H1 (cell line): ENCODE measurements around the gene MMP20. TPM values are rescaled to one million over a fixed set of nuclear protein-coding genes. Genes with fewer than 3 reads are reported as not detected.

Experiments
- CTCF ChIA-PET: fragments of 300-600 bp; sonication (Branson Sonifier 250); formaldehyde crosslinking; loops from one replicate; lab custom pipeline; 2021; ENCODE audit not compliant: partially characterized antibody; lab: Charles Lee
- POLR2A ChIA-PET: fragments of 300-600 bp; sonication (Branson Sonifier 250); formaldehyde crosslinking; loops from one replicate; lab custom pipeline; 2021; ENCODE audit warnings: inconsistent platforms; ENCODE audit not compliant: partially characterized antibody; lab: Charles Lee
- DNase-seq, 2 experiments: peaks; one replicate each; pipeline versions ENCODE4 v3.0.0 to v3.0.0-alpha.2; 2010 to 2022; ENCODE audit warnings: low spot score in 2 of 2, low read depth in 1 of 2, mixed read lengths in 1 of 2
- FAIRE-seq: peaks from 2 replicates; lab custom pipeline; 2011; peaks lifted over from hg19 to GRCh38; lab: Jason Lieb, UNC
- H2AFZ ChIP-seq: 2 replicates; pipeline ENCODE4 v1.8.1; 2012; ENCODE audit warnings: low read length, inconsistent platforms
- H2AK5ac ChIP-seq: 2 replicates; pipeline ENCODE4 v1.6.1; 2013; ENCODE audit warnings: low read depth, low read length
- H2BK120ac ChIP-seq: replicated peaks from 2 replicates; pipeline ENCODE3; 2013; ENCODE audit warnings: low read depth, low read length, inconsistent platforms
- H2BK12ac ChIP-seq: 2 replicates; pipeline ENCODE4 v1.6.1; 2013; ENCODE audit warnings: low read depth, low read length
- H2BK15ac ChIP-seq: 2 replicates; pipeline ENCODE4 v1.6.1; 2013; ENCODE audit warnings: low read length
- H2BK20ac ChIP-seq: 2 replicates; pipeline ENCODE4 v1.6.1; 2013; ENCODE audit warnings: low read length
- H2BK5ac ChIP-seq: 2 replicates; pipeline ENCODE4 v1.6.1; 2013; ENCODE audit warnings: low read depth, low read length
- H3K14ac ChIP-seq: 2 replicates; pipeline ENCODE4 v1.6.1; 2013; ENCODE audit warnings: inconsistent platforms; ENCODE audit not compliant: insufficient read length
- H3K18ac ChIP-seq: 2 replicates; pipeline ENCODE4 v1.6.1; 2013; ENCODE audit warnings: low read length; ENCODE audit errors: extremely low read depth
- H3K23ac ChIP-seq: 2 replicates; pipeline ENCODE4 v1.6.1; 2013; ENCODE audit warnings: inconsistent platforms; ENCODE audit not compliant: insufficient read length
- H3K23me2 ChIP-seq: 2 replicates; pipeline ENCODE4 v1.6.1; 2013; ENCODE audit warnings: low read depth, low read length
- H3K27ac ChIP-seq: 2 replicates; pipeline ENCODE4 v1.6.1; 2011; ENCODE audit warnings: low read depth, low read length, inconsistent platforms
- H3K27me3 ChIP-seq, 4 experiments: replicated peaks in 1 of 4; 1 replicate in 1 of 4; 2 replicates in 3 of 4; pipeline versions ENCODE4 v1.6.1 to v1.8.1; 2011 to 2013; ENCODE audit warnings: low read length in 3 of 4, mild to moderate bottlenecking in 3 of 4, inconsistent platforms in 2 of 4, mixed read lengths in 2 of 4, moderate library complexity in 1 of 4; ENCODE audit not compliant: control insufficient read depth in 3 of 4, insufficient read depth in 3 of 4; ENCODE audit errors: extremely low read depth in 1 of 4
- H3K36me3 ChIP-seq, 4 experiments: 2 replicates each; pipeline versions ENCODE4 v1.6.1 to v1.8.1; 2011 to 2013; ENCODE audit warnings: mild to moderate bottlenecking in 4 of 4, low read length in 3 of 4, moderate library complexity in 2 of 4, control low read depth in 1 of 4, inconsistent platforms in 1 of 4; ENCODE audit not compliant: insufficient read depth in 4 of 4, control insufficient read depth in 2 of 4
- H3K4ac ChIP-seq: replicated peaks from 2 replicates; pipeline ENCODE3; 2013; ENCODE audit warnings: low read length, low read depth, mixed read lengths, inconsistent platforms; ENCODE audit not compliant: insufficient read length
- H3K4me1 ChIP-seq, 4 experiments: replicated peaks in 1 of 4; 1 replicate in 1 of 4; 2 replicates in 3 of 4; pipeline versions ENCODE4 v1.6.1 to v1.8.1; 2011 to 2013; ENCODE audit warnings: low read length in 3 of 4, inconsistent platforms in 2 of 4, mixed read lengths in 1 of 4; ENCODE audit not compliant: insufficient read depth in 4 of 4, control insufficient read depth in 3 of 4
- H3K4me2 ChIP-seq, 2 experiments: 2 replicates each; pipeline versions ENCODE4 v1.6.1 to v1.8.1; 2011 to 2013; ENCODE audit warnings: low read depth in 2 of 2, low read length in 2 of 2, control low read depth in 1 of 2, inconsistent platforms in 1 of 2, mild to moderate bottlenecking in 1 of 2; ENCODE audit not compliant: insufficient read depth in 1 of 2
- H3K4me3 ChIP-seq, 4 experiments: fragments of 200-600, 300-600 bp in 1 of 4; sonication (generic), shearing (Covaris generic), sonication (Bioruptor Twin) in 1 of 4; 2 replicates each; pipeline versions ENCODE4 v1.5.1 to v1.8.1; 2011 to 2016; ENCODE audit warnings: low read length in 4 of 4, low read depth in 3 of 4, control low read depth in 2 of 4, inconsistent platforms in 2 of 4, mild to moderate bottlenecking in 2 of 4, mixed read lengths in 1 of 4, moderate library complexity in 1 of 4; ENCODE audit not compliant: insufficient read depth in 2 of 4; ENCODE audit errors: extremely low read depth in 1 of 4
- H3K56ac ChIP-seq: replicated peaks from 2 replicates; pipeline ENCODE3; 2013; ENCODE audit warnings: low read depth, mild to moderate bottlenecking, mixed read lengths, low read length, inconsistent platforms; ENCODE audit not compliant: insufficient read length
- H3K79me1 ChIP-seq: 2 replicates; pipeline ENCODE4 v1.6.1; 2013; ENCODE audit warnings: low read depth, low read length, control low read depth
- H3K79me2 ChIP-seq, 2 experiments: 2 replicates each; pipeline versions ENCODE4 v1.6.1 to v1.8.1; 2012 to 2013; ENCODE audit warnings: low read length in 2 of 2, mild to moderate bottlenecking in 2 of 2, inconsistent platforms in 1 of 2; ENCODE audit not compliant: insufficient read depth in 2 of 2, control insufficient read depth in 1 of 2
- H3K9ac ChIP-seq, 4 experiments: replicated peaks in 1 of 4; 1 replicate in 1 of 4; 2 replicates in 3 of 4; pipeline versions ENCODE4 v1.6.1 to v1.8.1; 2011 to 2013; ENCODE audit warnings: low read depth in 3 of 4, low read length in 3 of 4, control low read depth in 2 of 4, mild to moderate bottlenecking in 2 of 4, moderate library complexity in 2 of 4, inconsistent platforms in 1 of 4; ENCODE audit errors: extremely low read depth in 1 of 4
- H3K9me3 ChIP-seq, 2 experiments: 2 replicates each; pipeline versions ENCODE4 v1.6.1 to v1.8.1; 2012 to 2013; ENCODE audit warnings: mild to moderate bottlenecking in 2 of 2, moderate library complexity in 2 of 2, control low read depth in 1 of 2, inconsistent platforms in 1 of 2, low read depth in 1 of 2, low read length in 1 of 2, mixed read lengths in 1 of 2; ENCODE audit not compliant: insufficient read depth in 2 of 2
- H4K20me1 ChIP-seq, 2 experiments: replicated peaks in 1 of 2; 2 replicates each; pipeline versions ENCODE3 to v1.8.1; 2011 to 2013; ENCODE audit warnings: inconsistent platforms in 2 of 2, low read length in 2 of 2, mild to moderate bottlenecking in 1 of 2; ENCODE audit not compliant: insufficient read depth in 2 of 2, control insufficient read depth in 1 of 2
- H4K5ac ChIP-seq: 2 replicates; pipeline ENCODE4 v1.6.1; 2013; ENCODE audit warnings: low read length, low read depth, mixed read lengths, inconsistent platforms; ENCODE audit not compliant: insufficient read length
- H4K8ac ChIP-seq: 2 replicates; pipeline ENCODE4 v1.8.0; 2013; ENCODE audit warnings: mild to moderate bottlenecking, moderate library complexity, low read length, inconsistent platforms; ENCODE audit not compliant: insufficient read depth; ENCODE audit errors: extremely low read depth
- H4K91ac ChIP-seq: replicated peaks from 2 replicates; pipeline ENCODE3; 2013; ENCODE audit warnings: low read length, mixed read lengths, inconsistent platforms; ENCODE audit not compliant: insufficient read length
- NRF1 ChIP-seq: IDR thresholded peaks from 2 replicates; pipeline ENCODE4 v1.6.1; 2011; ENCODE audit warnings: mild to moderate bottlenecking, low read depth, low read length, improper control_type of control experiment
- POLR2AphosphoS5 ChIP-seq: IDR thresholded peaks from 2 replicates; pipeline ENCODE4 v1.6.1; 2011; ENCODE audit warnings: low read depth, low read length
- TAF7 ChIP-seq: optimal IDR thresholded peaks from 2 replicates; pipeline ENCODE3; 2011; ENCODE audit warnings: low read depth, mild to moderate bottlenecking, inconsistent platforms, low read length, moderate library complexity, borderline replicate concordance
- TCF12 ChIP-seq: IDR thresholded peaks from 2 replicates; pipeline ENCODE4 v1.6.1; 2011; ENCODE audit warnings: low read depth, mild to moderate bottlenecking, low read length
- whole genome bisulfite sequencing, 2 experiments: shearing (Covaris generic) in 1 of 2; methylation state at CpG; one replicate each; pipeline versions ENCODE4 v1.1.6 to v1.1.7; 2013 to 2015; ENCODE audit warnings: low lambda C conversion rate in 2 of 2, mixed read lengths in 2 of 2, inconsistent platforms in 1 of 2, low coverage in 1 of 2, missing lambda C conversion rate in 1 of 2; ENCODE audit not compliant: insufficient replicate concordance in 2 of 2, insufficient coverage in 1 of 2, insufficient read length in 1 of 2; ENCODE audit errors: extremely low coverage in 1 of 2, missing lambda C conversion rate in 1 of 2; 5-methylcytosine and 5-hydroxymethylcytosine counted together
- polyA plus RNA-seq, 7 experiments: library from polyadenylated mRNA; depleted of rRNA in 3 of 7; stranded (reverse) in 5 of 7; unstranded in 2 of 7; fragments of >200 nt in 5 of 7; fragments of 200-250 nt in 2 of 7; gene quantifications; 1 replicate in 5 of 7; 2 replicates in 1 of 7; 4 replicates in 1 of 7; pipeline versions ENCODE4 v1.2.1 to v1.2.3, GENCODE V29; 2011 to 2013; ENCODE audit warnings: missing spikeins in 2 of 7, mixed read lengths in 2 of 7
- total RNA-seq: library from RNA; stranded (reverse); fragmentation: NEBNext Ultra II Directional; extraction: Animal tissue kit (Norgen Biotek cat#: 25700); gene quantifications from 2 replicates; pipeline ENCODE4 v1.2.1, GENCODE V29; 2021

The MMP20 gene
- total and polyA plus RNA-seq, 2 of the 8 experiments (the other 6 are each of a cell fraction or from before 2014, with no cell fraction given), result not detected

DNA sequence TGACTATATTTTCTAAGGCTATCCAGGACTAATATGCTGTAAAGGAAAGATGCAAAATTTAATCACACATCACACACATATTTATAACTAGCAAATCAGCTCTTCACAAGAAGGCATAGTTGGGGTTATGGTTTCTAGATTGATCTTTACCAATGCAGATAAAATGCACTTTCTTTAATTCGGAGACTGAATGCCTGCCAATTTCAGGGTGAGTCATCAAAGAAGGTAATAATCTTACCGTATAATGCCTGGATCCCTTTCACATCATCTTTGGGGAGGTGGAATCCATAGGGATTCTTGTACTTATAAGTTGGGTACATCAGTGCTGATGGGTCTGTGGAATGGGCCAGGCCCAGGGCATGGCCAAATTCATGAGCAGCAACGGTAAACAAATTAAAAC lies 16.4 kb downstream of the MMP20 start:
- FAIRE-seq (no peak), DNase-seq (no peak)
- H3K23ac ChIP-seq, result no peak overlapping the region
- TF ChIP-seq POLR2AphosphoS5 (no peak), TCF12 (no peak), NRF1 (no peak), TAF7 (no peak)

More for the DNA sequence above, 16.4 kb downstream of the MMP20 start:
- H2BK20ac ChIP-seq, result no peak overlapping the region
- no peak overlapping the region for H3K27ac ChIP-seq
- no peaks in the 10 kb centered on the region for H3K36me3 ChIP-seq
- H3K79me2 ChIP-seq, result no peaks in the 10 kb centered on the region
- H3K23me2 ChIP-seq, result no peaks in the 10 kb centered on the region
- H3K27me3 ChIP-seq, result no peaks in the 10 kb centered on the region
- no peak overlapping the region for H2BK5ac ChIP-seq
- no peak overlapping the region for H4K8ac ChIP-seq
- no peak overlapping the region for H2BK120ac ChIP-seq
- no peak overlapping the region for H2AK5ac ChIP-seq
- no peak overlapping the region for H2BK15ac ChIP-seq
- ChIA-PET CTCF (interaction anchor here (1.5 to 2.1 kb wide), 2 partner anchors 15 to 57 kb away, joined by 5 to 11 read pairs; no protein-coding TSS in a partner anchor), POLR2A (no interaction called here)
- H3K14ac ChIP-seq, result no peak overlapping the region
- H3K4me2 ChIP-seq, result no peak overlapping the region
- peaks cover 0 to 10% (median 1%) of the 10 kb centered on the region in 4 experiments; a peak in 3 of 7 replicates for H3K4me1 ChIP-seq
- no peak overlapping the region for H2BK12ac ChIP-seq
- no peaks in the 10 kb centered on the region for H3K9me3 ChIP-seq
- no peak overlapping the region for H3K4ac ChIP-seq
- H3K9ac ChIP-seq, result no peak overlapping the region
- WGBS, 2 experiments, result 92% methylated on average over 3 of the region's 3 CpGs; no CpG with 5 or more reads in 1 of the 2 experiments
- H2AFZ ChIP-seq, result no peak overlapping the region
- no peaks in the 10 kb centered on the region for H4K20me1 ChIP-seq
- no peak overlapping the region for H4K5ac ChIP-seq
- no peaks in the 10 kb centered on the region for H3K79me1 ChIP-seq
- no peak overlapping the region for H3K4me3 ChIP-seq
- H3K56ac ChIP-seq, result no peak overlapping the region
- H3K18ac ChIP-seq, result no peak overlapping the region
- no peak overlapping the region for H4K91ac ChIP-seq
